ENCODE measurements around the gene DPYD. TPM values are rescaled to one million over a fixed set of nuclear protein-coding genes. Genes with fewer than 3 reads are reported as not detected.

The DPYD gene
- total and polyA plus RNA-seq, 4 donors: 17.7 to 99.3 (median 74.4) TPM

GRCh38 chr1:97307568-97307967 lies 613.3 kb downstream of the DPYD start:
- DNase-seq: no peak
- Histone ChIP-seq H3K4me1 (ENCODE audit: control insufficient read depth in 5 of 5, insufficient read depth in 5 of 5, low read length in 5 of 5) (peaks cover 0 to 12% (median 0%) of the 10 kb centered on the region in 5 donors), H3K27ac (ENCODE audit: low read depth in 1 of 2, low read length in 1 of 2) (no peak overlapping the region), H3K36me3 (ENCODE audit: control insufficient read depth in 4 of 4, insufficient read depth in 4 of 4, low read length in 4 of 4) (peaks cover 0 to 3% (median under 1%) of the 10 kb centered on the region in 4 donors), H3K27me3 (ENCODE audit: control insufficient read depth in 3 of 3, insufficient read depth in 3 of 3, low read length in 2 of 3) (no peaks in the 10 kb centered on the region), H3K9me3 (ENCODE audit: control insufficient read depth in 4 of 4, insufficient read depth in 3 of 4, low read length in 3 of 4) (no peaks in the 10 kb centered on the region), H3K4me3 (no peak overlapping the region), H3K9ac (ENCODE audit: insufficient read depth in 1 of 2, low read length in 2 of 2) (no peak overlapping the region)
- no peak for TF ChIP-seq CTCF (IDR thresholded peaks at IDR 0.05; ENCODE audit: control extremely low read depth, extremely low read depth)
- ATAC-seq (ENCODE audit: insufficient read depth, low FRiP score): no peak

- no peaks in the 10 kb centered on the region for H3K27me3 ChIP-seq (ENCODE audit: control insufficient read depth in 3 of 3, insufficient read depth in 3 of 3, low read length in 2 of 3)
- no peak for TF ChIP-seq CTCF (IDR thresholded peaks at IDR 0.05; ENCODE audit: control extremely low read depth, extremely low read depth)
- ATAC-seq (ENCODE audit: insufficient read depth, low FRiP score): no peak
Observed at GRCh38 chr1:97307151-97307550, 613.7 kb downstream of the DPYD start.

GRCh38 chr1:97306504-97306903 lies 614.3 kb downstream of the DPYD start:
- DNase-seq (no peak), ATAC-seq (ENCODE audit: insufficient read depth, low FRiP score) (no peak)
- Histone ChIP-seq H3K27ac (ENCODE audit: low read depth in 1 of 2, low read length in 1 of 2) (no peak overlapping the region), H3K4me1 (ENCODE audit: control insufficient read depth in 5 of 5, insufficient read depth in 5 of 5, low read length in 5 of 5) (peaks cover 0 to 12% (median 0%) of the 10 kb centered on the region in 5 donors), H3K9me3 (ENCODE audit: control insufficient read depth in 4 of 4, insufficient read depth in 3 of 4, low read length in 3 of 4) (no peaks in the 10 kb centered on the region), H3K9ac (ENCODE audit: insufficient read depth in 1 of 2, low read length in 2 of 2) (no peak overlapping the region), H3K36me3 (ENCODE audit: control insufficient read depth in 4 of 4, insufficient read depth in 4 of 4, low read length in 4 of 4) (peaks cover 0 to 3% (median under 1%) of the 10 kb centered on the region in 4 donors), H3K4me3 (no peak overlapping the region), H3K27me3 (ENCODE audit: control insufficient read depth in 3 of 3, insufficient read depth in 3 of 3, low read length in 2 of 3) (no peaks in the 10 kb centered on the region)
- no peak for TF ChIP-seq CTCF (IDR thresholded peaks at IDR 0.05; ENCODE audit: control extremely low read depth, extremely low read depth)

More at GRCh38 chr1:97307151-97307550, 613.7 kb downstream of the DPYD start:
- H3K27ac ChIP-seq (ENCODE audit: low read depth in 1 of 2, low read length in 1 of 2): no peak overlapping the region
- WGBS, 2 donors: 92 to 94% methylated on average over 2 of the region's 2 CpGs
- no peak for DNase-seq
- H3K9ac ChIP-seq (ENCODE audit: insufficient read depth in 1 of 2, low read length in 2 of 2): no peak overlapping the region
- peaks cover 0 to 3% (median under 1%) of the 10 kb centered on the region in 4 donors for H3K36me3 ChIP-seq (ENCODE audit: control insufficient read depth in 4 of 4, insufficient read depth in 4 of 4, low read length in 4 of 4)
- peaks cover 0 to 12% (median 0%) of the 10 kb centered on the region in 5 donors for H3K4me1 ChIP-seq (ENCODE audit: control insufficient read depth in 5 of 5, insufficient read depth in 5 of 5, low read length in 5 of 5)
- no peak overlapping the region for H3K4me3 ChIP-seq
- H3K9me3 ChIP-seq (ENCODE audit: control insufficient read depth in 4 of 4, insufficient read depth in 3 of 4, low read length in 3 of 4): no peaks in the 10 kb centered on the region

GRCh38 chr1:97304366-97304765 lies 616.5 kb downstream of the DPYD start:
- DNase-seq: peak in 2 of 3 donors; percentile 7 to 9
- ATAC-seq (ENCODE audit: insufficient read depth, low FRiP score): no peak
- 88 to 90% methylated on average over 2 of the region's 2 CpGs for WGBS, 2 donors

More at GRCh38 chr1:97304366-97304765, 616.5 kb downstream of the DPYD start:
- no peak overlapping the region for H3K27ac ChIP-seq (ENCODE audit: low read depth in 1 of 2, low read length in 1 of 2)
- no peak overlapping the region for H3K4me3 ChIP-seq
- H3K9ac ChIP-seq (ENCODE audit: insufficient read depth in 1 of 2, low read length in 2 of 2): no peak overlapping the region
- H3K27me3 ChIP-seq (ENCODE audit: control insufficient read depth in 3 of 3, insufficient read depth in 3 of 3, low read length in 2 of 3): no peaks in the 10 kb centered on the region
- TF ChIP-seq CTCF (IDR thresholded peaks at IDR 0.05; ENCODE audit: control extremely low read depth, extremely low read depth): no peak
- peaks cover 0 to 3% (median under 1%) of the 10 kb centered on the region in 4 donors for H3K36me3 ChIP-seq (ENCODE audit: control insufficient read depth in 4 of 4, insufficient read depth in 4 of 4, low read length in 4 of 4)
- peaks cover 0 to 12% (median 0%) of the 10 kb centered on the region in 5 donors for H3K4me1 ChIP-seq (ENCODE audit: control insufficient read depth in 5 of 5, insufficient read depth in 5 of 5, low read length in 5 of 5)
- no peaks in the 10 kb centered on the region for H3K9me3 ChIP-seq (ENCODE audit: control insufficient read depth in 4 of 4, insufficient read depth in 3 of 4, low read length in 3 of 4)

Data from lung (tissue), 12 donors.